Right renal cortex interstitium (tissue), 3 donors: ENCODE measurements around the gene ADAD1. TPM values are rescaled to one million over a fixed set of nuclear protein-coding genes. Genes with fewer than 3 reads are reported as not detected.

Experiments
- DNase-seq, 3 donors: peaks; one replicate each; pipeline ENCODE4 v3.0.0-alpha.2; 2013; ENCODE audit warnings: low read depth in 3 of 3, low spot score in 2 of 3
- polyA plus RNA-seq, 3 donors: library from polyadenylated mRNA; unstranded; fragments of 120-200 nt; gene quantifications; one replicate each; pipeline ENCODE4 v1.2.1, GENCODE V29; 2013; ENCODE audit not compliant: insufficient read length in 3 of 3

ADAD1 gene
- polyA plus RNA-seq, 3 donors = not detected

- DNase-seq = no peak
Observed at GRCh38 chr4:122453384-122453995, 74.7 kb downstream of the ADAD1 start.

GRCh38 chr4:122456231-122457116 is 77.7 kb downstream of the ADAD1 start, which contains the start of gene IL2:
TSS of gene IL2 (minus strand) at chr4:122456725. CDS start at chr4:122456440, 285 bp downstream.
- DNase-seq = no peak

GRCh38 chr4:122458625-122459024 is 79.8 kb downstream of the ADAD1 start:
- DNase-seq = no peak

GRCh38 chr4:122469457-122469856 is 90.6 kb downstream of the ADAD1 start:
- DNase-seq = no peak

- no peak for DNase-seq
Observed at GRCh38 chr4:122475233-122475632, 96.4 kb downstream of the ADAD1 start.

- DNase-seq = no peak
Observed at GRCh38 chr4:122476126-122476525, 97.3 kb downstream of the ADAD1 start.

GRCh38 chr4:122476745-122477144 is 97.9 kb downstream of the ADAD1 start:
- DNase-seq = no peak

Other genes starting within 250 kb of the ADAD1 start
- gene BLTP1, start 226.7 kb upstream of the ADAD1 start, polyA plus RNA-seq = 10 to 100 TPM; 78.1 to 89.6 (median 88.2) TPM
- gene IL2, start 77.7 kb downstream of the ADAD1 start, polyA plus RNA-seq = not detected
- not detected for gene IL21, start 242.1 kb downstream of the ADAD1 start, polyA plus RNA-seq